K562 (cell line): ENCODE data around the gene KCNQ2. TPM values are rescaled to one million over a fixed set of nuclear protein-coding genes. Genes with fewer than 3 reads are reported as not detected.

Source experiments
- BCOR ChIP-seq: fragments of 450-650 bp; IDR thresholded peaks from 2 replicates; pipeline ENCODE4 v1.6.1; 2016
- BHLHE40 ChIP-seq: IDR thresholded peaks from 2 replicates; pipeline ENCODE4 v1.6.1; 2011; ENCODE audit warnings: low read length, improper control_type of control experiment
- CREM ChIP-seq: IDR thresholded peaks from 2 replicates; pipeline ENCODE4 v1.6.1; 2014; ENCODE audit warnings: antibody characterized with exemption, low read depth
- KDM1A ChIP-seq, 2 experiments: fragments of 450-650 bp; IDR thresholded peaks; 2 replicates each; pipeline ENCODE4 v1.6.1; 2016; ENCODE audit warnings: mild to moderate bottlenecking in 2 of 2
- MEF2A ChIP-seq: IDR thresholded peaks from 2 replicates; pipeline ENCODE4 v1.6.1; 2011; ENCODE audit warnings: low read depth, mild to moderate bottlenecking, low read length, moderate library complexity; ENCODE audit not compliant: control insufficient read depth
- NCOA4 ChIP-seq: fragments of 450-650 bp; IDR thresholded peaks from 2 replicates; pipeline ENCODE4 v1.6.1; 2018; ENCODE audit warnings: mild to moderate bottlenecking; ENCODE audit not compliant: partially characterized antibody
- NFYB ChIP-seq: IDR thresholded peaks from 2 replicates; pipeline ENCODE4 v1.6.1; 2011; ENCODE audit warnings: mild to moderate bottlenecking, moderate library complexity; ENCODE audit not compliant: insufficient read length; ENCODE audit errors: extremely low read depth
- NR2C2 ChIP-seq, 2 experiments: fragments of 200-800 bp in 1 of 2; sonication (Bioruptor generic) in 1 of 2; sonication (generic) in 1 of 2; formaldehyde crosslinking in 1 of 2; IDR thresholded peaks; 2 replicates each; pipeline versions ENCODE4 v1.6.1 to v1.8.0; 2016 to 2022; ENCODE audit warnings: mild to moderate bottlenecking in 1 of 2, missing compliant biosample characterization in 1 of 2, missing genetic modification characterization in 1 of 2, missing genetic modification reagents in 1 of 2
- OTX1 ChIP-seq: fragments of 450-650 bp; formaldehyde crosslinking; IDR thresholded peaks from 2 replicates; pipeline ENCODE4 v1.4.0; 2022; ENCODE audit warnings: mild to moderate bottlenecking
- PTBP1 ChIP-seq: fragments of 200-400 bp; formaldehyde crosslinking; IDR thresholded peaks from 2 replicates; pipeline ENCODE4 v1.6.1; 2017; ENCODE audit warnings: low read depth, low read length
- RAD51 ChIP-seq: fragments of 450-650 bp; IDR thresholded peaks from 2 replicates; pipeline ENCODE4 v1.7.1; 2016; ENCODE audit warnings: low read depth, mild to moderate bottlenecking, borderline replicate concordance
- SAFB2 ChIP-seq: fragments of 200-400 bp; formaldehyde crosslinking; IDR thresholded peaks from 2 replicates; pipeline ENCODE4 v1.6.1; 2018; ENCODE audit warnings: borderline replicate concordance, low read length, low read depth, moderate library complexity; ENCODE audit not compliant: severe bottlenecking
- ZBTB7A ChIP-seq: IDR thresholded peaks from 2 replicates; pipeline ENCODE4 v1.6.1; 2011; ENCODE audit warnings: low read depth, mild to moderate bottlenecking, low read length, moderate library complexity, borderline replicate concordance; ENCODE audit not compliant: control insufficient read depth
- ZFPM2 ChIP-seq: fragments of 250-450 bp; sonication (Bioruptor Pico); IDR thresholded peaks from 2 replicates; pipeline ENCODE4 v1.5.1; 2022; ENCODE audit warnings: mild to moderate bottlenecking
- polyA plus RNA-seq, 8 experiments: library from polyadenylated mRNA; depleted of rRNA in 4 of 8; stranded (reverse) in 5 of 8; unstranded in 3 of 8; fragments of >200 nt; fragmentation: Nextera tagmentation in 2 of 8; fragmentation: Illumina TruSeq in 1 of 8; extraction: Ambion mirVana in 2 of 8; extraction: Trizol in 1 of 8; gene quantifications; 2 replicates each; pipeline versions ENCODE4 v1.2.1 to v1.2.3, GENCODE V29; 2011 to 2014; ENCODE audit warnings: inconsistent platforms in 1 of 8, missing spikeins in 1 of 8
- total RNA-seq, 7 experiments: library from RNA; depleted of rRNA in 6 of 7; stranded (reverse); fragments of >200 nt in 6 of 7; fragmentation: Illumina TruSeq in 2 of 7; extraction: Trizol in 2 of 7; gene quantifications; 2 replicates each; pipeline versions ENCODE4 v1.2.1 to v1.2.3, GENCODE V29; 2011 to 2021; ENCODE audit warnings: low replicate concordance in 1 of 7
- TF ChIP-seq, protein P1 (sequence below): sonication (generic); formaldehyde crosslinking; IDR thresholded peaks from 2 replicates; pipeline ENCODE4 v1.8.0; 2023; ENCODE audit warnings: mild to moderate bottlenecking, missing genetic modification reagents
- TF ChIP-seq, protein P2 (sequence below): fragments of 150-350 bp; conservative IDR thresholded peaks from 2 replicates; pipeline ENCODE4 v1.6.1; 2014; ENCODE audit warnings: low read length

KCNQ2 gene
- total and polyA plus RNA-seq, 9 of the 15 experiments (the other 6 are each of a cell fraction or from before 2014, with no cell fraction given), result 0.13 to 0.16 TPM; not detected in 7

DNA sequence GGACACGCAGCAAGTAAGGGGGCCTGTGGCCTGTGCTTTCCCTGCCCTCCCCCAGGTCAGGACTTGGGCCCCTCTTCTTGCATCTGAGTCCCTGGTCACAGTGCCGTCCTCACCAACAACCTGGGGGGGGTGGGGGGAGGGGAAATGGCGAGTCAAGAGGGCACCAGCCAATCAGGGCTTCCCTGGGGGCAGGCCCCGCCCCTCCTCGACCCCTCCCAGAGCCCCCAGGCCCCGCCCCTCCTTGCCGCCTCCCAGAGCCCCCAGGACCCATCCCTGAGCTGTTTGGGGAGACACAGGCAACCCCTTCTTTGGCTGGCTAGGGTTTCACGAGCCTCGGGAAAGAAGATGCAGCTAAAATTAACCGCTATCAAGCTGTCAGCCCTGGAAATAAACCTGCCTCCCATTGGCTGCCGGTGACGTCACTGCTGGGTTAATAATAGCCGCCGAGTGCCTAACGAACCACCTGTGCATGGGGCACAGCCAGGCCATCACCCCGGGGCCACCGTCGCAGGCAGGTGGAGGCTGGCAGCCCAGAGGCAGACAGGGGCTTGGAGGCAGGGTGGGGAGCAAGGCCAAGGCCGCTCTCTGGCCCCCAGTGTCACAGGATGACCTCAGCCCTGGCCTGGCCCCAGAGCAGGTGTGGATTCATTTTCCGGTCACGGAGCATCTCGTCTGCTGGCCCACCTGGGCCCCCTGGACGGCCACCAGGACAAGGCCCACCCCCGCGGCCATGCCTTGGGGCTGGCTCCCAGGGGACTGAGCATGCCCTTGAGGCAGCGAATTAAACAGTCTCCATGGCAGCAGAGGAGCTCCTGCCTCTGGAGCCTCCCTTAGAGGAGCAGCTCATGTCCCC lies 29.6 kb upstream of the KCNQ2 start (continued):
- peak; percentile 14; the same call in 1 of the 2 replicates for TF ChIP-seq ZBTB7A
- peak; percentile 41; the same call in 1 of the 2 replicates for TF ChIP-seq MEF2A
- TF ChIP-seq BHLHE40, result no peak
- TF ChIP-seq RAD51, result no peak
- TF ChIP-seq OTX1 (CRISPR knock-in tag), result no peak
- peak in 1 of 2 experiments; percentile 63; a peak in 1 of 4 replicates for TF ChIP-seq KDM1A (IDR thresholded peaks at IDR 0.05)
- TF ChIP-seq NFYB, result peak; percentile 23
- no peak for TF ChIP-seq SAFB2
- no peak for TF ChIP-seq ZFPM2 (CRISPR knock-in tag)
- TF ChIP-seq BCOR, result 0 out of 2 replicates have a peak, but pooled peaks have one; percentile 74
- TF ChIP-seq, protein P1, sequence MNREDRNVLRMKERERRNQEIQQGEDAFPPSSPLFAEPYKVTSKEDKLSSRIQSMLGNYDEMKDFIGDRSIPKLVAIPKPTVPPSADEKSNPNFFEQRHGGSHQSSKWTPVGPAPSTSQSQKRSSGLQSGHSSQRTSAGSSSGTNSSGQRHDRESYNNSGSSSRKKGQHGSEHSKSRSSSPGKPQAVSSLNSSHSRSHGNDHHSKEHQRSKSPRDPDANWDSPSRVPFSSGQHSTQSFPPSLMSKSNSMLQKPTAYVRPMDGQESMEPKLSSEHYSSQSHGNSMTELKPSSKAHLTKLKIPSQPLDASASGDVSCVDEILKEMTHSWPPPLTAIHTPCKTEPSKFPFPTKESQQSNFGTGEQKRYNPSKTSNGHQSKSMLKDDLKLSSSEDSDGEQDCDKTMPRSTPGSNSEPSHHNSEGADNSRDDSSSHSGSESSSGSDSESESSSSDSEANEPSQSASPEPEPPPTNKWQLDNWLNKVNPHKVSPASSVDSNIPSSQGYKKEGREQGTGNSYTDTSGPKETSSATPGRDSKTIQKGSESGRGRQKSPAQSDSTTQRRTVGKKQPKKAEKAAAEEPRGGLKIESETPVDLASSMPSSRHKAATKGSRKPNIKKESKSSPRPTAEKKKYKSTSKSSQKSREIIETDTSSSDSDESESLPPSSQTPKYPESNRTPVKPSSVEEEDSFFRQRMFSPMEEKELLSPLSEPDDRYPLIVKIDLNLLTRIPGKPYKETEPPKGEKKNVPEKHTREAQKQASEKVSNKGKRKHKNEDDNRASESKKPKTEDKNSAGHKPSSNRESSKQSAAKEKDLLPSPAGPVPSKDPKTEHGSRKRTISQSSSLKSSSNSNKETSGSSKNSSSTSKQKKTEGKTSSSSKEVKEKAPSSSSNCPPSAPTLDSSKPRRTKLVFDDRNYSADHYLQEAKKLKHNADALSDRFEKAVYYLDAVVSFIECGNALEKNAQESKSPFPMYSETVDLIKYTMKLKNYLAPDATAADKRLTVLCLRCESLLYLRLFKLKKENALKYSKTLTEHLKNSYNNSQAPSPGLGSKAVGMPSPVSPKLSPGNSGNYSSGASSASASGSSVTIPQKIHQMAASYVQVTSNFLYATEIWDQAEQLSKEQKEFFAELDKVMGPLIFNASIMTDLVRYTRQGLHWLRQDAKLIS (CRISPR knock-in tag), result no peak
- TF ChIP-seq NCOA4, result no peak
- TF ChIP-seq CREM, result peak; percentile 49; the same call in 1 of the 2 replicates
- TF ChIP-seq, protein P2, sequence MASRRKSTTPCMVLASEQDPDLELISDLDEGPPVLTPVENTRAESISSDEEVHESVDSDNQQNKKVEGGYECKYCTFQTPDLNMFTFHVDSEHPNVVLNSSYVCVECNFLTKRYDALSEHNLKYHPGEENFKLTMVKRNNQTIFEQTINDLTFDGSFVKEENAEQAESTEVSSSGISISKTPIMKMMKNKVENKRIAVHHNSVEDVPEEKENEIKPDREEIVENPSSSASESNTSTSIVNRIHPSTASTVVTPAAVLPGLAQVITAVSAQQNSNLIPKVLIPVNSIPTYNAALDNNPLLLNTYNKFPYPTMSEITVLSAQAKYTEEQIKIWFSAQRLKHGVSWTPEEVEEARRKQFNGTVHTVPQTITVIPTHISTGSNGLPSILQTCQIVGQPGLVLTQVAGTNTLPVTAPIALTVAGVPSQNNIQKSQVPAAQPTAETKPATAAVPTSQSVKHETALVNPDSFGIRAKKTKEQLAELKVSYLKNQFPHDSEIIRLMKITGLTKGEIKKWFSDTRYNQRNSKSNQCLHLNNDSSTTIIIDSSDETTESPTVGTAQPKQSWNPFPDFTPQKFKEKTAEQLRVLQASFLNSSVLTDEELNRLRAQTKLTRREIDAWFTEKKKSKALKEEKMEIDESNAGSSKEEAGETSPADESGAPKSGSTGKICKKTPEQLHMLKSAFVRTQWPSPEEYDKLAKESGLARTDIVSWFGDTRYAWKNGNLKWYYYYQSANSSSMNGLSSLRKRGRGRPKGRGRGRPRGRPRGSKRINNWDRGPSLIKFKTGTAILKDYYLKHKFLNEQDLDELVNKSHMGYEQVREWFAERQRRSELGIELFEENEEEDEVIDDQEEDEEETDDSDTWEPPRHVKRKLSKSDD, result no peak
- TF ChIP-seq PTBP1, result no peak
- no peak for TF ChIP-seq NR2C2 (CRISPR knock-in tag; IDR thresholded peaks at IDR 0.05)
- no peak for TF ChIP-seq NR2C2 (tag; IDR thresholded peaks at IDR 0.05)
